Fibroblast of lung (primary cell): ENCODE results near the gene EXOC6B.

Experiments used
- EZH2 ChIP-seq: IDR thresholded peaks from 2 replicates; pipeline ENCODE4 v1.5.1; 2012; ENCODE audit warnings: low read length, control low read depth, mild to moderate bottlenecking; ENCODE audit errors: missing control alignments
- TF ChIP-seq, protein P1 (sequence below), 2 donors: IDR thresholded peaks in 1 of 2; conservative IDR thresholded peaks in 1 of 2; 1 replicate in 1 of 2; 2 replicates in 1 of 2; pipeline ENCODE4 v1.5.1; 2011 to 2012; ENCODE audit warnings: low read length in 2 of 2, control low read depth in 1 of 2, inconsistent platforms in 1 of 2, low read depth in 1 of 2, mild to moderate bottlenecking in 1 of 2

DNA sequence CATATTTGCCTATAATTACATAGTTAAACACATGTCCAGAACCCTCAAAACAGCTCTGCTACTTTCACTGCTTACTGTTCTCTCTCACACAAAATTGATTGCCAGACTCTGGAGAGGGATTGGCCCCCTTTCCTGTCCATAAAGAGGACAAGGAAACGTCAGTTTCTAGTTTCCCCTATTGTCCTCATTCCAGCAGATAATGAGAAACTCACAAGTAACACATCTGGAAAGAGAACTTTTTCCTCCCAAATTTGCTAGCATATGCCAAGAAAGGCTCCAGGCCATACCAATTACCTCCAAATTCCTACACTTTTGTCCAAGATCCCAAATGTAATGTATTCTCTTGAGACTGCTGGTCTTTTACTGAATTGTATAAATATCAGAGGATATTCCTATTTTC lies 200.5 kb downstream of the EXOC6B start:
- TF ChIP-seq, protein P1, sequence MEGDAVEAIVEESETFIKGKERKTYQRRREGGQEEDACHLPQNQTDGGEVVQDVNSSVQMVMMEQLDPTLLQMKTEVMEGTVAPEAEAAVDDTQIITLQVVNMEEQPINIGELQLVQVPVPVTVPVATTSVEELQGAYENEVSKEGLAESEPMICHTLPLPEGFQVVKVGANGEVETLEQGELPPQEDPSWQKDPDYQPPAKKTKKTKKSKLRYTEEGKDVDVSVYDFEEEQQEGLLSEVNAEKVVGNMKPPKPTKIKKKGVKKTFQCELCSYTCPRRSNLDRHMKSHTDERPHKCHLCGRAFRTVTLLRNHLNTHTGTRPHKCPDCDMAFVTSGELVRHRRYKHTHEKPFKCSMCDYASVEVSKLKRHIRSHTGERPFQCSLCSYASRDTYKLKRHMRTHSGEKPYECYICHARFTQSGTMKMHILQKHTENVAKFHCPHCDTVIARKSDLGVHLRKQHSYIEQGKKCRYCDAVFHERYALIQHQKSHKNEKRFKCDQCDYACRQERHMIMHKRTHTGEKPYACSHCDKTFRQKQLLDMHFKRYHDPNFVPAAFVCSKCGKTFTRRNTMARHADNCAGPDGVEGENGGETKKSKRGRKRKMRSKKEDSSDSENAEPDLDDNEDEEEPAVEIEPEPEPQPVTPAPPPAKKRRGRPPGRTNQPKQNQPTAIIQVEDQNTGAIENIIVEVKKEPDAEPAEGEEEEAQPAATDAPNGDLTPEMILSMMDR (conservative IDR thresholded peaks at IDR 0.05 in 1 of 2, IDR thresholded peaks at IDR 0.05 in 1 of 2; ENCODE audit: low read depth in 1 of 2, low read length in 2 of 2) = no peak
- no peak for TF ChIP-seq EZH2
